Stimulated activated naive CD4-positive, alpha-beta T cell treated with Interleukin-2 at 50 U/mL for 16 hours (primary cell): Measurements from ENCODE around the gene RMI2.

Experiments used
- DNase-seq: peaks from one replicate; lab custom pipeline; 2025; lab: John Stamatoyannopoulos, UW

RMI2 gene

GRCh38 chr16:11309895-11310633, 35.2 kb upstream of the RMI2 start:
- no peak for DNase-seq

- DNase-seq = no peak
These were observed 34.7 kb upstream of the RMI2 start for GRCh38 chr16:11310634-11310977.

GRCh38 chr16:11310997-11311561, 34.2 kb upstream of the RMI2 start:
- DNase-seq = no peak

- DNase-seq = no peak
These were observed 32.4 kb upstream of the RMI2 start for GRCh38 chr16:11312718-11313492.

- DNase-seq = no peak
These were observed 31.6 kb upstream of the RMI2 start for GRCh38 chr16:11313493-11314308.

GRCh38 chr16:11314309-11314894, 30.9 kb upstream of the RMI2 start:
- no peak for DNase-seq

GRCh38 chr16:11315510-11315909, 29.7 kb upstream of the RMI2 start:
- DNase-seq = no peak

GRCh38 chr16:11316331-11317015, 28.8 kb upstream of the RMI2 start:
- no peak for DNase-seq

- DNase-seq = no peak
These were observed 26.4 kb upstream of the RMI2 start for GRCh38 chr16:11318817-11319216.

GRCh38 chr16:11319529-11320146, 25.6 kb upstream of the RMI2 start:
- no peak for DNase-seq

- no peak for DNase-seq
These were observed 25.1 kb upstream of the RMI2 start for GRCh38 chr16:11320170-11320569.

GRCh38 chr16:11321662-11322061, 23.6 kb upstream of the RMI2 start:
- DNase-seq = no peak

- no peak for DNase-seq
These were observed 22.4 kb upstream of the RMI2 start for GRCh38 chr16:11322823-11323222.

GRCh38 chr16:11323551-11324336, 21.5 kb upstream of the RMI2 start:
- no peak for DNase-seq

GRCh38 chr16:11325404-11326083, 19.7 kb upstream of the RMI2 start:
- no peak for DNase-seq

GRCh38 chr16:11326084-11326736, 19.0 kb upstream of the RMI2 start:
- no peak for DNase-seq

GRCh38 chr16:11326737-11327276, 18.5 kb upstream of the RMI2 start:
- no peak for DNase-seq

GRCh38 chr16:11327277-11328171, 17.7 kb upstream of the RMI2 start:
- peak; percentile 7 for DNase-seq
